ENCODE measurements around the gene VAV3. TPM values are rescaled to one million over a fixed set of nuclear protein-coding genes. Genes with fewer than 3 reads are reported as not detected.

VAV3 gene
- total RNA-seq, 4 donors from 2014 or later, result 117 to 239 (median 135) TPM

DNA sequence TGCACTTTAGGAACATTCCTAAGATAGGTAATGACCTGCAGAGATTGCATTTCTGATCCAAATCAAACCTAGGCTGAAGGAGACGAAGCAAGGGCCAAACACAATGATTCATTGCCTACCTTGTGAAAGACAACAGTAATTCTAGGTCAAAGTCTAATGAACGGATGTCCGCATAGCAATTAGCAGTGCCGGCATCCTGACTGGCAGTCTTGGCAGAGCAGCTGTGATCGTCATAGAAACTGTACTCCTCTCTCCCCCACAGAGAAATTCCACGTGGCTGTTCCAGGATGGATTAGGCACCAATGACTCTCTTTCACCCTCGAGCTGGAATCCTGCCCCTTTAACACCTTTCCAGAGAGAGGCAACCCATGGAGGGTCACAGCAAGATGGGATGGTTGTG, 28.9 kb upstream of the VAV3 start:
- 48% methylated on average over 7 of the region's 7 CpGs for WGBS
- Histone ChIP-seq H3K4me3 (no peak overlapping the region), H3K27me3 (no peaks in the 10 kb centered on the region), H3K9me3 (no peaks in the 10 kb centered on the region), H3K27ac (no peak overlapping the region), H3K4me1 (peaks cover 15% of the 10 kb centered on the region), H3K36me3 (no peaks in the 10 kb centered on the region)
- DNase-seq (ENCODE audit: low spot score in 2 of 2), result no peak
- TF ChIP-seq, protein P1, sequence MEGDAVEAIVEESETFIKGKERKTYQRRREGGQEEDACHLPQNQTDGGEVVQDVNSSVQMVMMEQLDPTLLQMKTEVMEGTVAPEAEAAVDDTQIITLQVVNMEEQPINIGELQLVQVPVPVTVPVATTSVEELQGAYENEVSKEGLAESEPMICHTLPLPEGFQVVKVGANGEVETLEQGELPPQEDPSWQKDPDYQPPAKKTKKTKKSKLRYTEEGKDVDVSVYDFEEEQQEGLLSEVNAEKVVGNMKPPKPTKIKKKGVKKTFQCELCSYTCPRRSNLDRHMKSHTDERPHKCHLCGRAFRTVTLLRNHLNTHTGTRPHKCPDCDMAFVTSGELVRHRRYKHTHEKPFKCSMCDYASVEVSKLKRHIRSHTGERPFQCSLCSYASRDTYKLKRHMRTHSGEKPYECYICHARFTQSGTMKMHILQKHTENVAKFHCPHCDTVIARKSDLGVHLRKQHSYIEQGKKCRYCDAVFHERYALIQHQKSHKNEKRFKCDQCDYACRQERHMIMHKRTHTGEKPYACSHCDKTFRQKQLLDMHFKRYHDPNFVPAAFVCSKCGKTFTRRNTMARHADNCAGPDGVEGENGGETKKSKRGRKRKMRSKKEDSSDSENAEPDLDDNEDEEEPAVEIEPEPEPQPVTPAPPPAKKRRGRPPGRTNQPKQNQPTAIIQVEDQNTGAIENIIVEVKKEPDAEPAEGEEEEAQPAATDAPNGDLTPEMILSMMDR (IDR thresholded peaks at IDR 0.05), result no peak
- no peak for TF ChIP-seq POLR2AphosphoS5 (IDR thresholded peaks at IDR 0.05)
- no peak for TF ChIP-seq EP300 (IDR thresholded peaks at IDR 0.05)
- TF ChIP-seq POLR2A (IDR thresholded peaks at IDR 0.05), result no peak

DNA sequence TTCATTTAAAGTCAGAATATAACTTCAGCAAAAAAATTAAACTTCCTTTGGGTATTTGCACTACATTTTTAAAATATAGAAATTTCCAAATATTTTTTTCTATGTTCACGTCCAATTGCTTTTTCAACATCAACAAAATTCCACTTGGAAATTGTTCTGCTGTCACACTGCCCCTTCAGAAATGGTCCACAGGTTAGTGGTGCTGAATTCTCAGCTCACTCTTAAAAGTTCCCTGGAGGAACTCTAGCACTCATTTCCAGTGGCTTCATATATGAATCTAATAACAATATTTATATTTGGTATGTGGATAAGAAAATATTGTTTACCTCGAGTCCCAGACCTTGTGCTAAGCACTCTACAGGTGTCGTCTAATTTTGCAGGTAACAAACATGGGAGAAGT, 27.4 kb upstream of the VAV3 start:
- no peak for DNase-seq (ENCODE audit: low spot score in 2 of 2)
- 92% methylated on average over 3 of the region's 3 CpGs for WGBS
- no peak for TF ChIP-seq EP300 (IDR thresholded peaks at IDR 0.05)
- no peak for TF ChIP-seq POLR2A (IDR thresholded peaks at IDR 0.05)
- TF ChIP-seq, protein P1 (IDR thresholded peaks at IDR 0.05), result no peak
- TF ChIP-seq POLR2AphosphoS5 (IDR thresholded peaks at IDR 0.05), result no peak
- Histone ChIP-seq H3K27ac (no peak overlapping the region), H3K4me3 (no peak overlapping the region), H3K36me3 (no peaks in the 10 kb centered on the region), H3K9me3 (no peaks in the 10 kb centered on the region), H3K27me3 (no peaks in the 10 kb centered on the region), H3K4me1 (peaks cover 15% of the 10 kb centered on the region)

DNA sequence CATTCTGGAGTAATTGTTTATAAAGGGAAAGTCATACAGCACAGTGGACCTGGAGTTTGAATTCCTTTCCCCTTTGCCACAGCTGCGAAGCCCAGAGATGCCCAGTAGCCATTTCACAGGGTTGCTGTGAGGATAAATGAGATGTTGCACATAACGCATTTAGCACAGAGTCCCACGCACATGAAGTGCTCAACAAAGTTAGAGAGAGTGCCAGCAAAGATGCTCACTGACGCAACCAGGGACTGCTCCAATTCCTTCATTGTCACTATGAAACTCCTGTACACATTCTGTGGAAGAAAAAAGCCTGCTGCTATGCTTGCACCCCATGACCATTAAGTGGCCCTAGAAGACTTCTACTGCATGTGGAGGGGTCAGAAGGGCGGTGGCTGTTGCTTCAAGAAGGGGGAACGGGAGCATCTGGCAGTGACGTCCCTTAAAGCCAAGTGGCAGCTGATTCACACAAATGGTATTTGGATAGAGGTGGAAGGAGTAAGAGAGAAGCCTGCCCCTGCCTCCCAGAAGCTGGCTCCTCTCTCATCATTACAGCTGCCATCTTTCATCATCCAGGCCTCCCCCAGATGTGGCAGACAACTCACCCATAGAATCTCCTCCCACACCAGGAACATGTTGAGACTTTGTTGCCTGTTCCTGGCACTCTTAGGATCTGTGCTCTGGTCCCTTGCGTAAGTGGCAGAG, 26.5 kb upstream of the VAV3 start:
- peak; percentile 74 to 81 for DNase-seq (ENCODE audit: low spot score in 2 of 2)
- TF ChIP-seq POLR2A (IDR thresholded peaks at IDR 0.05) (no peak), POLR2AphosphoS5 (IDR thresholded peaks at IDR 0.05) (peak in 1 of 3 donors; percentile 4), EP300 (IDR thresholded peaks at IDR 0.05) (no peak)
- TF ChIP-seq, protein P1 (IDR thresholded peaks at IDR 0.05), result no peak
- Histone ChIP-seq H3K27ac (no peak overlapping the region), H3K27me3 (no peaks in the 10 kb centered on the region), H3K4me3 (no peak overlapping the region), H3K36me3 (no peaks in the 10 kb centered on the region), H3K4me1 (peaks cover 15% of the 10 kb centered on the region), H3K9me3 (no peaks in the 10 kb centered on the region)
- 65% methylated on average over 8 of the region's 8 CpGs for WGBS

DNA sequence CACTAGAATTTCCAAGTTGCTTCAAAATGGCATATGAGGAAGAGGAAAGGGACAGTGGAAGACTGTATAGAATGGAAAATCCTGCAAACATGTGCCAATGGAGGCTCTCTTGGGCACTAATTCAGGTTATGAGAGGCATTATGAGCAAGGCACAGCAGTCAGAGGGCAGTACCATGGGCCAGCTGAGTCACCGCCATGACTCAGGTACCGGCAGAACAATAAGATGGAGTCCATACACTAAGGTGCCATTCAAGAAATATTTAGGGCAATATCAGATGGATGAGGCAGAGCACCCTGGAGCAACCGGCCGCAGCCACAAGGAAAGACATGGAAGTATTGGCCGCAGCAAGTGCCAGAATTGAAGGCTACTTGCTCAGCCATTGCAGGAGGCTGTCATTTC, 25.6 kb upstream of the VAV3 start:
- Histone ChIP-seq H3K27me3 (no peaks in the 10 kb centered on the region), H3K9me3 (no peaks in the 10 kb centered on the region), H3K4me1 (peaks cover 15% of the 10 kb centered on the region), H3K27ac (no peak overlapping the region), H3K36me3 (no peaks in the 10 kb centered on the region), H3K4me3 (no peak overlapping the region)
- 91% methylated on average over 5 of the region's 5 CpGs for WGBS
- TF ChIP-seq EP300 (IDR thresholded peaks at IDR 0.05), result no peak
- TF ChIP-seq, protein P1 (IDR thresholded peaks at IDR 0.05), result no peak
- TF ChIP-seq POLR2AphosphoS5 (IDR thresholded peaks at IDR 0.05), result no peak
- DNase-seq (ENCODE audit: low spot score in 2 of 2), result no peak

DNA sequence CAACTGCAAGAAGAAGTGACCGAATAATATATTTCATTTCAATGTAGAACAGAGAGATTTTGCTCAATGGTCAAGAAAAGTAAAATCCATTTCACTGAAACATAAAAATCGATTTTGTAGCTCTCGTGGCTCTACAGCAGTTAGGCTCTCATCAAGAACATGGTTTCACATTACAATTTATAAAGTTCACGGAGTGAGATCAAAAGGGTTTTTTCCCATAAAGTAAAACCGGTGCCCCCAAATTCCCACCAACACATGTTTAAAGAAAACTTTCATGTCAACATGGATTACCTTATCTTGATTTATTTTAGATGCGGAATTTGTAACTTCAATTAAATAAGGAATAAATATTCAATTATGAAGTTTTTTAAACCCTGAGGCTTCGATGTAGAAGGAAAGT, 16.3 kb upstream of the VAV3 start:
- H3K36me3 ChIP-seq, result no peaks in the 10 kb centered on the region
- no peak overlapping the region for H3K4me3 ChIP-seq
- WGBS, result 70% methylated on average over 7 of the region's 7 CpGs
- H3K9me3 ChIP-seq, result no peaks in the 10 kb centered on the region
- H3K4me1 ChIP-seq, result no peaks in the 10 kb centered on the region
- DNase-seq (ENCODE audit: low spot score in 2 of 2), result no peak
- no peaks in the 10 kb centered on the region for H3K27me3 ChIP-seq
- no peak overlapping the region for H3K27ac ChIP-seq
- TF ChIP-seq POLR2AphosphoS5 (IDR thresholded peaks at IDR 0.05), result no peak

DNA sequence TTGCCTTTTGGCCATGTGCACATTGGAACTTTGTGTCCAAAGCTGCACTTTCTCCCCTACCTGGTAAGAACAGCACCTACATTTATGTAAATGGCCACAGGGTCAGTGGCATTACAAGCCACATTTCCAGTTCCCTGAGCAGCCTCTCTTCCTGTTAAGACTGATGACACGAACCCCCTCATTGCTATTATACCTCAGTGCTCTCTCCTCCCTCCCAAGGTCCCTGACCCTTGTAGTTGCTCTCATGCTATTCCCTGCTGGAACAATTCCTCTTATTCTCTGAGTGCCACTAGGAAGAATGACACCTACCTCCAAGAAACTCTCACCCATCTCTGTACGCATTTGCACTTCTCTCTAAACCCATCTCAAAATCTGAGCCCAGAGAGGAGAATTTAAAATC, 14.9 kb upstream of the VAV3 start:
- no peak overlapping the region for H3K27ac ChIP-seq
- H3K27me3 ChIP-seq, result no peaks in the 10 kb centered on the region
- no peaks in the 10 kb centered on the region for H3K36me3 ChIP-seq
- 91% methylated on average over 1 of the region's 2 CpGs for WGBS
- no peak for DNase-seq (ENCODE audit: low spot score in 2 of 2)
- H3K4me3 ChIP-seq, result no peak overlapping the region
- H3K4me1 ChIP-seq, result no peaks in the 10 kb centered on the region
- no peak for TF ChIP-seq POLR2AphosphoS5 (IDR thresholded peaks at IDR 0.05)
- no peak for TF ChIP-seq POLR2A (IDR thresholded peaks at IDR 0.05)
- no peak for TF ChIP-seq EP300 (IDR thresholded peaks at IDR 0.05)
- TF ChIP-seq, protein P1 (IDR thresholded peaks at IDR 0.05), result no peak
- H3K9me3 ChIP-seq, result no peaks in the 10 kb centered on the region
